NCI-H1417 (cell line): ENCODE measurements around the gene EXOSC5.
A peak's percentile ranks its signal among the peaks of the same experiment; 100 is the strongest.
"Not testable (repeated sequence)": the region's sequence is repeated elsewhere in the genome, so short reads cannot be mapped to it uniquely, and the experiment has no call there.

Experiments
- DNase-seq, 3 experiments: peaks; one replicate each; lab custom pipeline; 2025; lab: John Stamatoyannopoulos, UW

The EXOSC5 gene

DNA sequence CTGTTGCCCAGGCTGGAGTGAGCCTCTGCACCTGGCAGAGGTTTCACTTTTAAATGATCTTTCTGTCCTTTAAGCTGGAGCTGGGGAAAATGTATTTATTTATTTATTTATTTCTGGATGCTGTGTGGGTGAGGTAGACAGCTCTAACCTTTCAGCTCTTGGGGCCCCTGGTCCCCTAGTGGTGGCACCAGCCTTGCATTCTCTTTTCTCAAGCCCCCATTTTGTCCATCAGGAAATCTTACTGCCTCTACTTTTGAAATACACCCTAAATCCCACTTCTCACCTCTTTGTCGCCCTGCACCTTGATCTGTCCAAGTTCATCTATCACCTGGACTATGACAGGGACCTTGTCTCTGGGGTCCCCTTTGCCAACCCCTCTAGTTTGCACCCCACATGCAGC, 31.1 kb downstream of the EXOSC5 start:
- no peak for DNase-seq

DNA sequence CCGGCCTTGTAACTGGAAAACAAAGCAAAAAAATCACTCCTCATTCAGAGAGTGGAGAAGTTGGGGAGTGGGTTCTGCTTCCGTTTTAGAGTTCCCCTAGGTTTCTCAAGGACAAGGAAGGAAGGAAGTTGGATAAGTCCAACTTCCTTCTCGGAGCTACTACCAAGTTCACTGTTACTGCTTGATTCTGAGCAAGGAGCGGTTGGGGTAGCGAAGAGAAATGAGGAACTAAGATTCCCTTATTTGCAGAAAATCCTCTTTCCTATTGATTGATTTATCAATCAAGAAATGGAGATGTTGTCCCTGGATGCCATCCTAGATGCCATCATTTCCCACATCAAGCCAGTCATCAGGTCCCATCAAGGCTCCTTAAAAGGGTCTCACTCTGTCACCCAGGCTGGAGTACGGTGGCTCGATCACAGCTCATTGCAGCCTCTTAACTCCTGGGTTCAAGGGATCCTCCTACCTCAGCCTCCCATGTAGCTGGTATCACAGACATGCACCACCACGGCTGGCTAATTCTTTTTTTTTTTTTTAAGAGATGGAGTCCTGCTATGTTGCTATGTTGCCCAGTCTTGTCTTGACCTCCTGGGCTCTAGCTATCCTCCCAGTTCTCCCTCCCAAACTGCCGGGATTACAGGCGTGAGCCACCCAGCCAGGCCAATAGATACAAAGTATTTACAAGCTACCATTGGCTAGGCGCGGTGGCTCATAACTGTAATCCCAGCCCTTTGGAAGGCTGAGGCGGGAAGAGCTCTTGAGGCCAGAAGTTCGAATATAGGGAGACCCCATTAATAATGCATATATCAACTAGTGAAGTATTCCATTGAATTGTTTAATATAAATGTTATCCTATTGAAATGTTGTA, 32.4 kb downstream of the EXOSC5 start:
- no peak for DNase-seq

DNA sequence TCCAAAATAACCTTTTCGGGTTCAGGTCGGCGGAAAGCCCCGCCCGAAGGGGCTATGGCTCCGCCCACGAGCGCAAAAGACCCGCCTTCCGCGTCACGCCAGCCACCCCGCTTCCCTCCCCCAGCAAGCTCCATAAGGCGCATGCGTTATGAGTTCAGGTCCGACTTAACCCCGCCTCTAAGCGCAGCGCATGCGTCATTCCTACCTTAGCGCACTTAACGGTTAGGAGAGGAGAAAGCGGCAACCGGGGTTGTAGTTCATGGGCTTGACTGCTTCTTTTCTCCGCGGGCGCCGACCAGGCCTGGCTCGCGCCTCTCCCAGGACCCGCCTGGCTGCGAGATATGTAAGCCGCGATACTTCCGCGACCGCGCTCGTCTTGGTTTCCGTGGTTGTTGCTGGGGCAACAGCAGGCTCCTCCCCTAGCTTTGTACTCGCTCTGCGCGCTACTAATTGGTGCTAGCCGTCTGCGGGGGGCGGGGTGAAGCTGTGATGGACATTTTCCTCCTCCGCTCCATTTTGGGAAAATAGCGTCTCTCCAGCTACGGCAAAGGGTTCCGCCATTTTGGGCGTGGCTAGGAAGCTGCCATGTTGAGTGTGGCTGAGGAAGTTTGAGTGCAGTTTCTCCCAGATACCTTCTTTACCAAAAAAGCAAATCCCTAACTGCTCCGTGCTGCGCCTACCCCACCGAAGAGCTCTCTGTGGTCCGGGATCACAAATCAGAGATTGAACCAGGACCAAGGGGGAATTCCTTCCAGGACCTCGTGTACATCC, 33.2 kb downstream of the EXOSC5 start, which contains the start of gene B9D2:
TSS of gene B9D2 (minus strand) at position 397 of the 771 bp plus-strand sequence. CDS start 630 bp downstream, outside the sequence.
- peak; percentile 98 to 99 (median 99) for DNase-seq

DNA sequence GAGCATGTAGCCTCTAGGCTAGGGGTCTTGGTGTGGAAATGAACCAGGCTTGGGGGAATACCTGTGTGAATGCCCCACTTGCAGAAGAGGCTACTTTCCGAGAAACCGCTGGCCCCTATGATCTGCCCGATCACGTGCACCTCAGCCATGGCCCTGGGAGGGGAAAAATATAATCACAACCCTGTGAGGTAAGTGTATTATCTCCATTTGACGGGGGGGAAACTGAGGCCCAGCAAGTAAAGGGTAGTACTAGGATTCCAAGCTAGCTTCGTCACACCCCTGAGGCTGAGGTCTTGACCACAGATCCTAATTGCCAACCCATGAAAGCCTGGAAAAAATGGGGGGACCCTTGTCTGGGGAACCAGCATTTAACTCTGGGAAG, 33.8 kb downstream of the EXOSC5 start:
- no peak for DNase-seq

DNA sequence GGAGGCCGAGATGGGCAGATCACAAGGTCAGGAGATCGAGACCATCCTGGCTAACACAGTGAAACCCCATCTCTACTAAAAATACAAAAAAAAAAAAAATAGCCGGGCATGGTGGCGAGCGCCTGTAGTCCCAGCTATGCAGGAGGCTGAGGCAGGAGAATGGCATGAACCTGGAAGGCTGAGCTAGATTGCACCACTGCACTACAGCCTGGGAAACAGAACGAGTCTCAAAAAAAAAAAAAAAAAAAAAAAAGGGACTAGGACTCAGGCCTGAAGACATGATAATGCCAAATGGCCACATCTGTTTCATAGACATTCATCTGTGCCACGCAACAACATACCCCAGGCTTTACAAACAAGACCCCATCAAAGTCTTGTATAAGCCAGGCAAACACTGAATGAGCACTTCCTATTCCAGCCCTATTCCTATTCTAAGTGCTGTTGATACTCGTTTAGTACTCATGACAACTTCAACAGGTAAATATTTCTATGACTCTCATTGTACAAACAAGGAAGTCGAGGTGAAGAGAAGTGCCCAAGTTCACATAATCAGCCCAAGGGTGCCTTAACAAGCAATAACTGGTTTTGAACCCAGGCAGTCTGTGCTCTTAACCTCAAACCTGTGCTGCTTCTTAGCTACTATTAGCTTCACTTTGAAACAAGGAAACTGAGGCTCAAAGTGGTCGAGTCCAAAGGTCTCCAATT, 34.9 kb downstream of the EXOSC5 start:
- DNase-seq: no peak

DNA sequence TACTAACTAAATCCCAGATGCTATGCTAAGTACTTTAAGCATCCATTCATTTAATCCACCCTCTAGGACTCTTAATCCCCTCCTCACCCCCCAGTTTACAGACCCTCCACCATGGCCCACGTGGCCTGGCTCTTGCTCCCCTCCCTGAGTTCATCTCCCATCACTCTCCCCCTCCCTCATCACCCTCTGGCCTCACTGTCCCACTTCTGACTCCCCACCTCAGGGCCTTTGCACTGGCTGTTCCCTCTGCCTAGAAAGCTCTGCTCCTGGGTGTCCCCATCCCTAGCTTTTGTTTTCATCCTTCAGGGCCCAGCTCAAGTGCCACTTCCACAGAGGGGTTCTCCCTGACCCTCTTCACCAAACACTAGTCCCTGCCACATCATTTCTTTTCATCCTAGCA, 37.4 kb downstream of the EXOSC5 start:
- no peak for DNase-seq

DNA sequence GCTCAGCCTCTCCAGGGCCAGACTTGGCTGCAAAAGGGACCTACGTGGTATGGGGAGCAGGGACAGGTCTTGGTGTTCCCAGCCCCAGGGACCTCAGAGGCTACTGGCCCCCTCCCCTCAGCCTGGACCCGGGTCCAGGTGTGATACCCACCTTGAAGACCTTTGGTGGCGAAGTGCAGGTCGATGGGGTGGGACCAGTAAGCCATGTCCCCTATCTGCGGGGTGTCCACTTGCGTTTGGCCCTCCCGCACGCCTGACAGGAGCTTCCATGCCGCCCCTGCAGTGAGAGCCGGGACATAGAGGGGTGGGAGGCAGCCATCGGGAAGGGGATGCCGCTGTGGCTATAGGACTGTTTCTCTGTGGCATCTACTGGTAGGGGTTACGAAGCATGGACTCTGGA, 39.4 kb downstream of the EXOSC5 start:
- no peak for DNase-seq

DNA sequence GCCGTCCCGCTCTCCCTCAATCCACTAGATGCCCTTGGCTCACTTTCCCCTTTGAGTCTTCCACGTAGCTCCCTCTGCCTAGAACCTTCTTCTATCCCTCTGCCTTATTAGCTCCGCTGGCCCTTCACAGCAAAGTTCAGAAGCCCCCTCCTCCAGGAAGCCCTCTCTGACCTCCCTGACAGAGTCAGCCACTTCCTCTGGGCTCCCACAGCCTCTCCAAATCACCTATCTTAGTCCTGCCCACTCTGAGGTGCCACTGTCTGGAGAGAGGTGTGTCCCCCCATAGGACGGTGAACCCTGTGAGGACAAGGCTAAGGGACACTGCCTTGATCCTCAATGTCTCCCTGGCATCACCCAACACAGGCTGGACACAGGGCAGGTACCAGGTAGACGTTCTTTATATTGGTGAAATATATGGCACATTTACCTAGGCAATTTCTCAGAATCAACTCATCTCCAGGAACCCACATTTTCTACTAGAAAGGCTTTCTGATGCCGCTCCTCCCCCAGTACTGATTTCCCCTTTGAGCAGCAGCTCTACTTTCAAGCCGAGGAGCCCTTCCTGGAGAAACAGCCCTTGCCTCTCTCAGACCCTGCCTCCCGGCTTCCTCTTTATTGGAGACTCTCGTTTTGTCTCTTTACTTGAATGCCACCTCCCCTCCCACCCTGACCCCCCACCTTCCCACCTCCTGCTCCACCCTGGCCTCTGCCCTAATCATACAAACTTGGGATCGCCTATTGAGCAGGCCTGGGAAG, 40.0 kb downstream of the EXOSC5 start:
- no peak for DNase-seq

DNA sequence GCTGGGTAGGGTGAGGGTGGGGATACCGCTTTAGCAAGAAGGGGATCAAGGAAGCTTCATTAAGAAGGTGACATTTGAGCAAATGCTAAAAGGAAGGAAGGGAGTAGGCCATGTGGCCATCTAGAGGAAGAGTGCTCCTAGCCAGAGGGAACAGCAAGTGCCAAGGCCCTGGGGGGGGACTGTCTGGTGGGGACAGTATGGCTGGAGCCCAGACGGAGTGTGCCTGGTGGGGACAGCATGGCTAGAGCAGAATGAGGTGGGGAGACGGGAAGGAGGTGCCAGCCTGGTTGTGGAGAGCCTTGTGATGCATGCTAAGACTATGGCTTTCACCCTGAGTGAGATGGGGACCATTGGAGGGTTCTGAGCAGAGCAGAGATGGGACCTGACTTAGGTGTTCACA, 41.4 kb downstream of the EXOSC5 start:
- DNase-seq: no peak

DNA sequence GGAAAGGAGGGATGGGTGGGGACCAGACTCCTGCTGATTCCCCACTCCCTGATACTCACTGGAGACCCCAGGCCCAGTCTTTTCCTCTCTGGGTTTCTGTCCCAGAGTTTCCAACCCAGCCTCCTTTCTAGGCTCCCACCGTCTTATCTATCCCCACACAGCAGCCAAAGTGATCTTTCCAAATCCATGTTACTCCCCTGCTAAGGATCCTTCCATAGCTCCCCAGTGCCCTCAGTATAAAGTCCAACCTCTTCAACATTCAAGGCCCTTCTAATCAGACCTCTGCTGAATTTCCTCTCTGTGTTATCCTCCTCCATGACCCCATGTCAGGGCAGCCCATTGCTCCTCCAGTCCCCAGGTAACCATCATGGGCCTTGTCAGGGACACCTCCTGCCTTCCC, 42.1 kb downstream of the EXOSC5 start:
- DNase-seq: no peak

DNA sequence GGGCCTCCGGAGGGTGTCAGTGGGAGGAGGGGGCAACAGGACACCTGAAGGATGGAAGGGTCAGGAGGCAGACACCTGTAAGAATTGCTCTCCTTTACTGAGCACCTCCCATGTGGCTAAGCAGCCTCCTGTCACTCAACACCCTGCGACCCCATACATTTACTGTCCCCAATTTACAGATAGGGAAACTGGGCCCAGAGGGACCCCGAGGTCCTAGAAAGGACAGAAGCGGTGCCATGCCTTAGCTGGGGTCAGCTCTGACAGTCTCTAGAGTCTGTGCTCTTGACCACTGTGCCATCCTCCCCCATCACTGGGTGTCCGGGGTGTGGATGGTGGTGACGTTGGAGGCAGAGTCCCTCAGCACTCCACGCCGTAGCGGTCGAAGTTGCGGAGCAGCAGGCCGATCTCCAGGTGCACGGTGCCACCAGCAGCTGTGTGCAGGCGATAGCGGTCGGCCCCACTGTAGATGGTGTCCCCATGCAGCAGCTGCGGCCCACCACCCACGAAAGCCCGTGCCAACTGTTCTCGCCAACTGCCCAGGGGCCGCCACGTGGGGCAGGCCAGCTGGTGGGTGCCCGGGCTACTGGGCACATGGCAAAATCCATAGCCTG, 42.7 kb downstream of the EXOSC5 start:
- DNase-seq: no peak

DNA sequence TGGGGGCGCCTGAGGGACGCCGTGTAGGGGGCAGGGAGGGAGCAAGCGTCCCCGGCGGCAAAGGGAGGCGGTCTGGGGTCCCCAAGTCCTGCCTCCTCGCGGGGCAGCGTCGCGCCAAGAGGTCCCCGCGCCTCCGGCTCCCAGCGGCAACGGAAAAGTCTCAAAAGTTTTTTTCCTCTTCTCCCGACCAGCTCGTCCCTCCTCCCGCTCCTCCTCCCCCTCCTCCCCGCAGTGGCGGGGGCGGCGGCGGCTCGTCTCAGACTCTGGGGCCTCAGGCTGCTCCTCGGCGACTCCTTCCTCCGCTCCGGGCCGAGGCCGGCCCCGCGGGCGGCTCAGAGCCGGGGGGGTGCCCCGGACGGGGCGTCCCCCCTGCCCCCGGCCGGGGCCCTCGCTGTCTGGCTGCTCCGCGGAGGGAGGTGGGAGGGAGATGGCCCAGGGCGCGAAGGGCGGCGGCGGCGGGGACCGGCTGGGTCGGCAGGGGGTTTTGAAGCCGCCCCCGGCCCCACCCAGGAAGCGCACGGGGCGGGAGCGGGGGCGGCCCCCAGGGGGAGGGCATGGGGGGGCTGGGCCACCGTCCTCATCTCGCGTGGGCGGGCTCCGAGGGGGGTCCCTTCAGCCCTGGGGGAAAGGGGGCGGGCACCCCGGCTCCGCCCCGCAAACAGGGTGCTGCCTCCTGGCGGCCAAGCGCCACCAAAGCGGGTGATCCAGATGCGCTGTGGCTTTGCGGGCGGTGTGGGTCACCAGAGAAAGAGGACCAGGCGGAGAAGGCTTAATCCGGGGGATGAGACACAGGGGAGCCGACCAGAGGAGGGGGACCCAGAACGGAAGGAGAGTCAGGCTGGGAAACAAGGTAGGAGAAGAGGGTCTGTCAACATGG, 43.5 kb downstream of the EXOSC5 start, which contains the start of gene TGFB1:
TSS of gene TGFB1 (minus strand) at position 457 of the 877 bp plus-strand sequence. CDS start 878 bp downstream, outside the sequence.
- peak in 2 of 3 experiments; percentile 42 to 67 for DNase-seq

DNA sequence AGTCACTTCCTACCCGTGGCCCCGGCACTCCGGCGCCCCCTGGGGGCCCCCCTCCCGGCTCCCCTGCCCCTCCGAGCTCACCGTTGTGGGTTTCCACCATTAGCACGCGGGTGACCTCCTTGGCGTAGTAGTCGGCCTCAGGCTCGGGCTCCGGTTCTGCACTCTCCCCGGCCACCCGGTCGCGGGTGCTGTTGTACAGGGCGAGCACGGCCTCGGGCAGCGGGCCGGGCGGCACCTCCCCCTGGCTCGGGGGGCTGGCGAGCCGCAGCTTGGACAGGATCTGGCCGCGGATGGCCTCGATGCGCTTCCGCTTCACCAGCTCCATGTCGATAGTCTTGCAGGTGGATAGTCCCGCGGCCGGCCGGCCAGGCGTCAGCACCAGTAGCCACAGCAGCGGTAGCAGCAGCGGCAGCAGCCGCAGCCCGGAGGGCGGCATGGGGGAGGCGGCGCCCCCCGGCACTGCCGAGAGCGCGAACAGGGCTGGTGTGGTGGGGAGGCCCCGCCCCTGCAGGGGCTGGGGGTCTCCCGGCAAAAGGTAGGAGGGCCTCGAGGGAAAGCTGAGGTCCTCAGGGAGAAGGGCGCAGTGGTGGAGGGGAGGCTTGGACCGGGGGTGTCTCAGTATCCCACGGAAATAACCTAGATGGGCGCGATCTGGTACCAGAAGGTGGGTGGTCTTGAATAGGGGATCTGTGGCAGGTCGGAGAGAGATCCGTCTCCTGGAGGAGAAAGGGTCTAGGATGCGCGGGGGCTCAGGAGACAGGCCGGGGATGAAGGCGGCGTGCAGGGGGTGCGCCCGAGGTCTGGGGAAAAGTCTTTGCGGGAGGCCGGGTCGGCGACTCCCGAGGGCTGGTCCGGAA, 44.3 kb downstream of the EXOSC5 start:
- peak in 2 of 3 experiments; percentile 55 to 59 for DNase-seq

DNA sequence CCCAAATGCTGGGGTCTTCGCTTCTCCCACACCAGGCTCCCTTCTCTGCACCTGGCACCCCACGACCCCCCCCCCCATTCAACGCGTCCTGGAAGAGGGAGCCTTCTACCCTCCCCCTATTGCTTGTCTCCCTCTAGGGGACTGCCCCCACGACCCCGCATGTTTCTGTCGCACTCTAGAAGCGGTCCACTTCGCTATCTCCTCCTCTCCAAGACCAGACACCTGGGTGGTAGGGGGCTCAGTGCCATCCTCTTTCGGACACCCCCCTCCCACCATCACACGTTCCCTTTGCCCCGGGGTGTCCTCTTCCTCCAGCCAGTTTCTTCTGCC, 44.9 kb downstream of the EXOSC5 start:
- no peak for DNase-seq

DNA sequence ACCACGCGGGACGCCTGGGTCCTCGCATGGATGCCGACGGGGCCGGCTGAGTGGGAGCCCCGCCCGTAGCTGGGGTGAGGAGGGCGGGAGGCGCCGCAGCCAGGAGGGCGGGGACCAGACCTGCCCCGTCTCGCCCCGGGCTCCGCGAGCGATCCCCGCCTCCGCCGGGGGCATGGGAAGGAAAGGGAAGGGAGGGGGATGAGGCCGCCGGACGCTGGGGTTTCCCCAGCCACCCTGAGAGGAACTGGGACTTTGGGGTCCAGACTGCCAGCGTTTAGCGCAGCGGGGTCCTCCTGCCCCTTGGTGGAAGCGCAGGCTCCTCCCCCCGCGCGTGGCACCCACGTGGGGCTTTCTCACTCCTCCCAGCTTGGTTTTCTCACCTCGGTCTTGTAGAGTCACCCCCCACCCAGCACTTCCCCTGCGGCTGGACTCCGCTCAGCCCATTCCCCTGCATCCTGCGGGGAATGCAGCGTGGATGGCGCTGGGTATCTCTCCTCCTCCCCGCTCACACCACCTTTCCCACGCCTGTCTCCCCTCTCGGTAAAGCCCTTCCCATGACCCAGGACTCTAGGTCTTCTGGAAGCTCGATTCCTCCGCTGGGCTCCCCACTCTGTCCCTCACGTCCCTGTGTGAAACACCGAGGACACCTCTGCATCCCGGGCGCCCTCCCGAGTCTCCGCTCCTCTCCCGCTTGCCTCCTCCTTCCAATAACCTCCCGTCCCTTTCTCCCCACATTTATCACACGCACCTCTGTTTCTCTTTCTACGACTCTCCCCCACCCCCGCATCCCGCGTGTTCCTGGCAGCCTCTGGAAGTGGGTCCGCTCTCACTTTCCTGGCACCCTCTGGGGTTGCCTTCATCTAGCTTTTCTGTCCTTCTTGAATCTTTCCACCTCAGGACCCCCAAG, 45.6 kb downstream of the EXOSC5 start:
- peak in 2 of 3 experiments; percentile 35 to 39 for DNase-seq

DNA sequence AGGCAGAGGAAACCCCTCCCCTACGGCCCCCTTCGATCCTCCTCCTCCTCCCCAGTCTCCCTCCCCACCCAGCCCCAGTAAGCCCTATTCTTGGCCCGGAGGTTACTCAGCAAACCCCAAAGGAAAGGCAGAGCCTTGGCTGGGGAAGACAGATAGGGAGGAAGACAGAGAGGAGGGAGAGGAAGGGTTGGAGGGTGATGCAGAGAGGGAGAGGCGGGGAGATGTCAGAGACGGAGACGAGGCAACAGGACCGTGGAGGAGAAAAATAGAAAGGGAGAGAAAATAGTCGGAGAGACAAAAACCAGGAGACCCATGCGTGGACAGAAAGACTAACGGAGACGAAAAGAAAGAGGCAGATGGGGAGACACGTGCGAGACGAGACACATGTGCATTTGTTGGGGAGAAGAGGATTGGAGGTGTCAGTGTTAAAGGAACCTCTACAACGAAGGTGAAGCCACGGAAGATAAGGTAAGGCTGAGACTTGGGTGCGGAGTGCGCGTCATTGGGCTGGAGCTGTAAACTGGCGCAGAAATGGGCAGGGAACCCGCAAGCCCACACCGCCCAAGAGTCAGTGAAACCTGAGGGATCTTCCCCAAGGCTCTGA, 46.3 kb downstream of the EXOSC5 start:
- DNase-seq: no peak

DNA sequence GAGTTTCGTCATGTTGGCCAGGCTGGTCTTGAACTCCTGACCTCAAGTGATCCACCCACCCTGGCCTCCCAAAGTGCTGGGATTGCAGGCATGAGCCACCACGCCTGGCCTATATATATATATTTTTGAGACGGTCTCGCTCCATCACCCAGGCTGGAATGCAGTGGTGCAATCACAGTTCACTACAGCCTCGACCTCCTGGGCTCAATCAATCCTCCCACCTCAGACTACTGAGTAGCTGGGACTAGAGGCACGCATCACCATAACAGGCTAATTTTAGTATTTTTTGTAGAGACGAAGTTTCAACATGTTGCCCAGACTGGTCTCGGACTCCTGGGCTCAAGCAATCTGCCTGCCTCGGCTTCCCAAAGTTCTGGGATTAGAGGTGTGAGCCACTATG, 50.2 kb downstream of the EXOSC5 start:
- DNase-seq: not testable (repeated sequence)

DNA sequence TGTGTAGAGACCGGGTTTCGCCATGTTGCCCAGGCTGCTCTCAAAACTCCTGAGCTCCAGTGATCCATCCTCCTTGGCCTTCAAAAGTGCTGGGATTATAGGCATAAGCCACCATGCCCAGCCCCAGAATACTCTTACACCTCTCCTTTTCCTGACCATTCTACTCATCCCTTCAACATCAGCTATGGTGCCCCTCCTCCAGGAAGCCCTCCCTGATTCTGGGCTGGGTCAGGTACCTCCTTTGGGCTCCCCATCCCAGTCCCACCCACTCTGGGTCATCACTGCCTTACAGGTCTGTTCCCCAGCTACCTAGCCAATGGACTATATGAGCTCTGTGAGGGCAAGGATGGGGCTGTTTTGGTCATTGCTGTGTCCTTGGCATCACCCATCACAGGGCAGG, 53.0 kb downstream of the EXOSC5 start:
- no peak for DNase-seq
